ENCODE results near the gene PALLD.

The PALLD gene

GRCh38 chr4:168529257-168529656 is 32.4 kb downstream of the PALLD start:
- peaks cover 8% of the 10 kb centered on the region for H3K4me1 Mint-ChIP-seq
- H3K9me3 Mint-ChIP-seq = no peaks in the 10 kb centered on the region
- no peaks in the 10 kb centered on the region for H3K27me3 Mint-ChIP-seq (ENCODE audit: low read depth)
- no peaks in the 10 kb centered on the region for H3K36me3 Mint-ChIP-seq (ENCODE audit: low read depth)
- TF ChIP-seq CTCF (IDR thresholded peaks at IDR 0.05; ENCODE audit: unreplicated experiment in 3 of 3) = no peak
- H3K4me3 Mint-ChIP-seq = no peak overlapping the region
- no peak overlapping the region for H3K27ac Mint-ChIP-seq

- H3K27ac Mint-ChIP-seq = no peak overlapping the region
- no peak for TF ChIP-seq CTCF (IDR thresholded peaks at IDR 0.05; ENCODE audit: unreplicated experiment in 3 of 3)
- H3K27me3 Mint-ChIP-seq (ENCODE audit: low read depth) = peaks cover under 1% of the 10 kb centered on the region
- H3K4me3 Mint-ChIP-seq = no peak overlapping the region
- no peaks in the 10 kb centered on the region for H3K36me3 Mint-ChIP-seq (ENCODE audit: low read depth)
- peaks cover 11% of the 10 kb centered on the region for H3K4me1 Mint-ChIP-seq
- H3K9me3 Mint-ChIP-seq = no peaks in the 10 kb centered on the region
Measured at GRCh38 chr4:168531305-168531704, 34.5 kb downstream of the PALLD start.

- no peak overlapping the region for H3K27ac Mint-ChIP-seq
- H3K27me3 Mint-ChIP-seq (ENCODE audit: low read depth) = peaks cover 3% of the 10 kb centered on the region
- no peak for TF ChIP-seq CTCF (IDR thresholded peaks at IDR 0.05; ENCODE audit: unreplicated experiment in 3 of 3)
- H3K36me3 Mint-ChIP-seq (ENCODE audit: low read depth) = no peaks in the 10 kb centered on the region
- peaks cover 21% of the 10 kb centered on the region for H3K4me1 Mint-ChIP-seq
- H3K9me3 Mint-ChIP-seq = no peaks in the 10 kb centered on the region
- no peak overlapping the region for H3K4me3 Mint-ChIP-seq
Measured at GRCh38 chr4:168534535-168534934, 37.7 kb downstream of the PALLD start.

GRCh38 chr4:168535689-168536088 is 38.8 kb downstream of the PALLD start:
- H3K9me3 Mint-ChIP-seq = no peaks in the 10 kb centered on the region
- TF ChIP-seq CTCF (IDR thresholded peaks at IDR 0.05; ENCODE audit: unreplicated experiment in 3 of 3) = no peak
- H3K27ac Mint-ChIP-seq = no peak overlapping the region
- H3K36me3 Mint-ChIP-seq (ENCODE audit: low read depth) = no peaks in the 10 kb centered on the region
- H3K27me3 Mint-ChIP-seq (ENCODE audit: low read depth) = peaks cover 3% of the 10 kb centered on the region
- peaks cover 29% of the 10 kb centered on the region for H3K4me1 Mint-ChIP-seq
- no peak overlapping the region for H3K4me3 Mint-ChIP-seq

GRCh38 chr4:168536448-168536847 is 39.6 kb downstream of the PALLD start:
- no peaks in the 10 kb centered on the region for H3K36me3 Mint-ChIP-seq (ENCODE audit: low read depth)
- H3K4me3 Mint-ChIP-seq = no peak overlapping the region
- peak overlapping the region in 2 of 3 experiments; percentile 39 to 41 for H3K27ac Mint-ChIP-seq
- peaks cover 3% of the 10 kb centered on the region for H3K27me3 Mint-ChIP-seq (ENCODE audit: low read depth)
- no peaks in the 10 kb centered on the region for H3K9me3 Mint-ChIP-seq
- TF ChIP-seq CTCF (IDR thresholded peaks at IDR 0.05; ENCODE audit: unreplicated experiment in 3 of 3) = no peak
- H3K4me1 Mint-ChIP-seq = peaks cover 33% of the 10 kb centered on the region

GRCh38 chr4:168537086-168537485 is 40.2 kb downstream of the PALLD start:
- Mint-ChIP-seq H3K4me3 (no peak overlapping the region), H3K36me3 (ENCODE audit: low read depth) (no peaks in the 10 kb centered on the region), H3K9me3 (no peaks in the 10 kb centered on the region), H3K27ac (peak overlapping the region in 1 of 3 experiments; percentile 76), H3K27me3 (ENCODE audit: low read depth) (peaks cover 3% of the 10 kb centered on the region), H3K4me1 (peaks cover 33% of the 10 kb centered on the region)
- TF ChIP-seq CTCF (IDR thresholded peaks at IDR 0.05; ENCODE audit: unreplicated experiment in 3 of 3) = no peak

Data from nephron (organoid).